HFFc6 (cell line): ENCODE results near the gene TLCD3A. TPM values are rescaled to one million over a fixed set of nuclear protein-coding genes. Genes with fewer than 3 reads are reported as not detected.

Source experiments
- DNase-seq: peaks from one replicate; pipeline ENCODE4 v3.0.0-alpha.2; 2018
- H3K27ac Mint-ChIP-seq: 2 replicates; pipeline ENCODE4 v1.8.0; 2020; ENCODE audit warnings: mild to moderate bottlenecking, mixed read lengths
- H3K27me3 Mint-ChIP-seq: 2 replicates; pipeline ENCODE4 v1.8.0; 2021; ENCODE audit warnings: mild to moderate bottlenecking, moderate library complexity, mixed read lengths; ENCODE audit not compliant: insufficient read depth
- H3K36me3 Mint-ChIP-seq: 2 replicates; pipeline ENCODE4 v1.8.0; 2021; ENCODE audit warnings: low read depth, mixed read lengths
- H3K4me1 Mint-ChIP-seq: 2 replicates; pipeline ENCODE4 v1.8.0; 2020; ENCODE audit warnings: low read depth, mixed read lengths
- H3K4me3 Mint-ChIP-seq: 2 replicates; pipeline ENCODE4 v1.8.0; 2020; ENCODE audit warnings: mild to moderate bottlenecking, moderate library complexity, mixed read lengths
- H3K9me3 Mint-ChIP-seq: 2 replicates; pipeline ENCODE4 v1.8.0; 2020; ENCODE audit warnings: mild to moderate bottlenecking, mixed read lengths
- total RNA-seq, 6 experiments: library from RNA; stranded (reverse); fragmentation: NEBNext Ultra II Directional; extraction: Animal tissue kit (Norgen Biotek cat#: 25700); gene quantifications; 2 replicates in 1 of 6; 3 replicates in 5 of 6; pipeline ENCODE4 v1.2.3, GENCODE V29; 2021
- TF ChIP-seq, protein P1 (sequence below): fragments of 200-600 bp; sonication (generic); IDR thresholded peaks from 2 replicates; pipeline ENCODE4 v1.5.0; 2021; ENCODE audit warnings: antibody characterized with exemption, mild to moderate bottlenecking

TLCD3A gene
- total RNA-seq, 6 experiments from 2014 or later: 28.2 to 35.8 (median 34.5) TPM

DNA sequence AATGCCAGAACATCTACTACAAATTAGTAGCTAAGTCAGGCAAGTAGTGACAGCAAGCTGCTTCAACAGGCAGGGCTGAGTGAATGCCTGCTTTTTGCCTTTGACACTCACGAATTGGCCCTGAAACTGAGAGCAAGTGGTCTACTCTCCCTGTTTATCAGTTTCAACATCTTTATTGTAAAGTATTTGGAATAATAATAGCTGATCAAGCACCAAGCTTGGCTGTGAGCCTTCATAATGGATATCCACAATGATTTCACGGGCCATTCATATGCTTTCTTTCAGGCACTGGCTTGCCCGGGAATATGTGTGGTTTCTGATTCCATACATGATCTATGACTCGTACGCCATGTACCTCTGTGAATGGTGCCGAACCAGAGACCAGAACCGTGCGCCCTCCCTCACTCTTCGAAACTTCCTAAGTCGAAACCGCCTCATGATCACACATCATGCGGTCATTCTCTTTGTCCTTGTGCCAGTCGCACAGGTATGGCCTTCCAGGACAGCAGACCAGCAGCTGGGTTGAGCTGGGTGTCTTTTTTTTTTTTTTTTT, 5.2 kb downstream of the TLCD3A start:
- no peak for DNase-seq
- Mint-ChIP-seq H3K27me3 (no peaks in the 10 kb centered on the region; the same call in 1 of the 2 replicates), H3K9me3 (no peaks in the 10 kb centered on the region), H3K36me3 (peaks cover 47% of the 10 kb centered on the region), H3K4me1 (peaks cover 12% of the 10 kb centered on the region), H3K4me3 (no peak overlapping the region), H3K27ac (no peak overlapping the region)
- TF ChIP-seq, protein P1, sequence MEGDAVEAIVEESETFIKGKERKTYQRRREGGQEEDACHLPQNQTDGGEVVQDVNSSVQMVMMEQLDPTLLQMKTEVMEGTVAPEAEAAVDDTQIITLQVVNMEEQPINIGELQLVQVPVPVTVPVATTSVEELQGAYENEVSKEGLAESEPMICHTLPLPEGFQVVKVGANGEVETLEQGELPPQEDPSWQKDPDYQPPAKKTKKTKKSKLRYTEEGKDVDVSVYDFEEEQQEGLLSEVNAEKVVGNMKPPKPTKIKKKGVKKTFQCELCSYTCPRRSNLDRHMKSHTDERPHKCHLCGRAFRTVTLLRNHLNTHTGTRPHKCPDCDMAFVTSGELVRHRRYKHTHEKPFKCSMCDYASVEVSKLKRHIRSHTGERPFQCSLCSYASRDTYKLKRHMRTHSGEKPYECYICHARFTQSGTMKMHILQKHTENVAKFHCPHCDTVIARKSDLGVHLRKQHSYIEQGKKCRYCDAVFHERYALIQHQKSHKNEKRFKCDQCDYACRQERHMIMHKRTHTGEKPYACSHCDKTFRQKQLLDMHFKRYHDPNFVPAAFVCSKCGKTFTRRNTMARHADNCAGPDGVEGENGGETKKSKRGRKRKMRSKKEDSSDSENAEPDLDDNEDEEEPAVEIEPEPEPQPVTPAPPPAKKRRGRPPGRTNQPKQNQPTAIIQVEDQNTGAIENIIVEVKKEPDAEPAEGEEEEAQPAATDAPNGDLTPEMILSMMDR: no peak

DNA sequence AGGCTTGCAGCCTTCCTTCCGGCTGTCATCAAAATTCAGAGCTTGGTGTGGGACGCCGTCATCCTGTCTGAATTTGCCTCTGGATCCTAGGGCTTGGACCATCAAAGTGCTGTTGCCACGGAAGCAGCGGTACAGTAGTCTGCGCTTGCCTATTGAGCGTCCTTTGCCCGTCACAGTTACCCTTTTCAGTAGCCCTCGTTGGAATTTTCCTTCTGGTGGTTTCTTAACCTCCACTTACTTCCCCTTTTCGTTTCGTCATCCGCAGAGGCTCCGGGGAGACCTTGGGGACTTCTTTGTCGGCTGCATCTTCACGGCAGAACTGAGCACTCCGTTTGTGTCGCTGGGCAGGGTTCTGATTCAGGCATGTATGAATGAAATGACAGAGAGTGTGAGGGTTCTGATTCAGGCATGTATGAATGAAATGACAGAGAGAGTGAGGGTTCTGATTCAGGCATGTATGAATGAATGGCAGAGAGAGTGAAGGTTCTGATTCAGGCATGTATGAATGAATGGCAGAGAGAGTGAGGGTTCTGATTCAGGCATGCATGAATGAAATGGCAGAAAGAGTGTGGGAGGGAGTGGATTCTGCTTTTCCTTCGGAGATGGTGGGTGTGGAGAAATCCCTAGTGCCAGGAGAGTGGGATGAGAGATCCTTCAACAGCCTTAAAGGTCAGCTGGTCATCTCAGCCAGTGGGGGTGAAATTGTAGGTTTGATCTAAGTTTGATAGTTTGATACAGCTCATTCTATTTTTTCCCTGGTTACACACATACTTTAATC, 8.0 kb downstream of the TLCD3A start:
- peaks cover 45% of the 10 kb centered on the region for H3K36me3 Mint-ChIP-seq
- no peak overlapping the region for H3K4me3 Mint-ChIP-seq
- no peaks in the 10 kb centered on the region; the same call in 1 of the 2 replicates for H3K27me3 Mint-ChIP-seq
- DNase-seq: no peak
- H3K4me1 Mint-ChIP-seq: no peaks in the 10 kb centered on the region
- H3K27ac Mint-ChIP-seq: no peak overlapping the region; the same call in 1 of the 2 replicates
- TF ChIP-seq, protein P1: no peak
- H3K9me3 Mint-ChIP-seq: no peaks in the 10 kb centered on the region

DNA sequence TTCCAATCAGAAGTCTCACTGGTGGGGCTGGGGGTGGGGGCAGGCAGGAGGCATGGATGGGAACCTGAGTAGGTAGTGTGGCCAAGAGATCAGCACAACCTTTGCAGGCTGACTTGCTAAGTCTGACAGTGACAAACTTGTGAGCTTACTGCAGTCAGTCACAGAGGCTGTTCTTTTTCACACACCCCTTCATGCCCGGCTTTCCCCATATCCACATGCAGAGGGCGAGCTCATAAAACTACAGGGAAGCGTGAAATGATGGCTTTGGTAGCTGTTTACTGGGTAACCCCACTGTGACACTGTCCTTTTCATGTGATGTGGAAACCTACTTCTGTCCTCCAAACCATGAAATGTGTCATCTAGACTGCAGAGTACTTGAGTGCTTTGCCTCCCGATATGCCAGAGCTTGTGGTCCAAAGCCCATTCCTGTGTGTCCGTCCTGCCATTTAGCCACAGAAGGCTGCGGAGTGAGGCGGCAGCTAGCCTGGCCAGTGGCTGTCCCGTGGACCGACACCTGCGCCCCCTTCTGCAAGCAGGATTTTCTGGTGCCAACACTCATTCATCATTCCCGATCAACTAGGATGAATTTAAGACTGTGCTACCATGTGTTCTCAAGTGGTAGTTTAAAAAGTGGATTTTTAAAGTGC, 9.9 kb downstream of the TLCD3A start:
- peaks cover 38% of the 10 kb centered on the region for H3K36me3 Mint-ChIP-seq
- H3K4me1 Mint-ChIP-seq: no peaks in the 10 kb centered on the region
- no peak overlapping the region for H3K4me3 Mint-ChIP-seq
- no peak for DNase-seq
- no peak overlapping the region for H3K27ac Mint-ChIP-seq
- H3K27me3 Mint-ChIP-seq: no peaks in the 10 kb centered on the region; the same call in 1 of the 2 replicates
- H3K9me3 Mint-ChIP-seq: no peaks in the 10 kb centered on the region
- TF ChIP-seq, protein P1: no peak

- DNase-seq: no peak
- Mint-ChIP-seq H3K27ac (no peak overlapping the region), H3K4me3 (no peak overlapping the region), H3K9me3 (peaks cover 3% of the 10 kb centered on the region), H3K27me3 (no peaks in the 10 kb centered on the region), H3K4me1 (no peaks in the 10 kb centered on the region), H3K36me3 (peaks cover 42% of the 10 kb centered on the region)
- TF ChIP-seq, protein P1: no peak
Measured at GRCh38 chr17:743139-743538, 10.7 kb downstream of the TLCD3A start.

- Mint-ChIP-seq H3K27ac (no peak overlapping the region), H3K27me3 (peaks cover 6% of the 10 kb centered on the region; the same call in 1 of the 2 replicates), H3K9me3 (peaks cover 14% of the 10 kb centered on the region), H3K36me3 (peaks cover 50% of the 10 kb centered on the region), H3K4me1 (no peaks in the 10 kb centered on the region; the same call in none of the 2 replicates), H3K4me3 (no peak overlapping the region)
- DNase-seq: no peak
- TF ChIP-seq, protein P1: no peak
Measured at GRCh38 chr17:744937-745336, 12.5 kb downstream of the TLCD3A start.
